Measurements from ENCODE around the gene OR11G2.
A peak's percentile ranks its signal among the peaks of the same experiment; 100 is the strongest.
"Not testable (repeated sequence)": the region's sequence is repeated elsewhere in the genome, so short reads cannot be mapped to it uniquely, and the experiment has no call there.

Gene OR11G2

GRCh38 chr14:20190596-20190995 is at the start of gene OR11G2:
TSS of gene OR11G2 (plus strand) at chr14:20190896. CDS start at chr14:20197438, 6,542 bp downstream.
- DNase-seq (ENCODE audit: low spot score): no peak

- no peak for DNase-seq (ENCODE audit: low spot score)
Observed at GRCh38 chr14:20143911-20144310, 46.8 kb upstream of the OR11G2 start.

- DNase-seq (ENCODE audit: low spot score): no peak
Observed at GRCh38 chr14:20144820-20145219, 45.9 kb upstream of the OR11G2 start.

- no peak for DNase-seq (ENCODE audit: low spot score)
Observed at GRCh38 chr14:20164462-20164861, 26.2 kb upstream of the OR11G2 start.

GRCh38 chr14:20167091-20167490 is 23.6 kb upstream of the OR11G2 start:
- no peak for DNase-seq (ENCODE audit: low spot score)

- peak; percentile 24 for DNase-seq (ENCODE audit: low spot score)
Observed at GRCh38 chr14:20169852-20170251, 20.8 kb upstream of the OR11G2 start.

- not testable (repeated sequence) for DNase-seq (ENCODE audit: low spot score)
Observed at GRCh38 chr14:20174205-20174604, 16.5 kb upstream of the OR11G2 start.

GRCh38 chr14:20176330-20176729 is 14.4 kb upstream of the OR11G2 start:
- no peak for DNase-seq (ENCODE audit: low spot score)

GRCh38 chr14:20177433-20177974 is 13.2 kb upstream of the OR11G2 start:
- no peak for DNase-seq (ENCODE audit: low spot score)

GRCh38 chr14:20179218-20179617 is 11.5 kb upstream of the OR11G2 start:
- no peak for DNase-seq (ENCODE audit: low spot score)

GRCh38 chr14:20179880-20180279 is 10.8 kb upstream of the OR11G2 start:
- DNase-seq (ENCODE audit: low spot score): no peak

- no peak for DNase-seq (ENCODE audit: low spot score)
Observed at GRCh38 chr14:20180486-20180885, 10.2 kb upstream of the OR11G2 start.

GRCh38 chr14:20184181-20184580 is 6.5 kb upstream of the OR11G2 start:
- DNase-seq (ENCODE audit: low spot score): peak; percentile 55

GRCh38 chr14:20191396-20191795 is 700 bp downstream of the OR11G2 start:
- DNase-seq (ENCODE audit: low spot score): no peak

- no peak for DNase-seq (ENCODE audit: low spot score)
Observed at GRCh38 chr14:20194101-20194500, 3.4 kb downstream of the OR11G2 start.

- not testable (repeated sequence) for DNase-seq (ENCODE audit: low spot score)
Observed at GRCh38 chr14:20195170-20195569, 4.5 kb downstream of the OR11G2 start.

- peak; percentile 18 for DNase-seq (ENCODE audit: low spot score)
Observed at GRCh38 chr14:20195911-20196310, 5.2 kb downstream of the OR11G2 start.

- DNase-seq (ENCODE audit: low spot score): no peak
Observed at GRCh38 chr14:20197459-20197858, 6.8 kb downstream of the OR11G2 start.

GRCh38 chr14:20198991-20199390 is 8.3 kb downstream of the OR11G2 start:
- DNase-seq (ENCODE audit: low spot score): no peak

- DNase-seq (ENCODE audit: low spot score): no peak
Observed at GRCh38 chr14:20204721-20205120, 14.0 kb downstream of the OR11G2 start.

GRCh38 chr14:20209595-20209994 is 18.9 kb downstream of the OR11G2 start:
- no peak for DNase-seq (ENCODE audit: low spot score)

GRCh38 chr14:20212406-20212805 is 21.7 kb downstream of the OR11G2 start:
- DNase-seq (ENCODE audit: low spot score): not testable (repeated sequence)

- peak; percentile 10 for DNase-seq (ENCODE audit: low spot score)
Observed at GRCh38 chr14:20215196-20215595, 24.5 kb downstream of the OR11G2 start.

GRCh38 chr14:20219033-20219432 is 28.3 kb downstream of the OR11G2 start:
- DNase-seq (ENCODE audit: low spot score): peak; percentile 12

GRCh38 chr14:20223410-20223809 is 32.7 kb downstream of the OR11G2 start, which contains the start of gene OR11H6:
TSS of gene OR11H6 (plus strand) at chr14:20223710. CDS start at chr14:20223710, 0 bp downstream.
- no peak for DNase-seq (ENCODE audit: low spot score)
